ENCODE results near the gene GAP43. TPM values are rescaled to one million over a fixed set of nuclear protein-coding genes. Genes with fewer than 3 reads are reported as not detected.

Gene GAP43
- total and polyA plus RNA-seq, 2 of the 4 experiments (the other 2 are of a cell fraction): 0.36 to 0.51 TPM

- no peak; the same call in 1 of the 2 replicates for ATAC-seq (ENCODE audit: low read depth)
- Histone ChIP-seq H3K79me1 (ENCODE audit: low read depth in 1 of 2, low read length in 2 of 2) (no peaks in the 10 kb centered on the region), H4K91ac (ENCODE audit: insufficient read depth, low read depth, low read length) (no peak overlapping the region), H3K9me1 (ENCODE audit: insufficient read depth, low read length) (no peaks in the 10 kb centered on the region), H3K4me3 (ENCODE audit: insufficient read depth, low read depth, low read length) (no peak overlapping the region), H3K23ac (ENCODE audit: low read depth, low read length) (no peak overlapping the region), H3K9me3 (ENCODE audit: control insufficient read depth, insufficient read depth, low read length) (no peaks in the 10 kb centered on the region), H2AFZ (replicated peaks; ENCODE audit: low read length, poor library complexity) (no peak overlapping the region), H2BK120ac (ENCODE audit: low read depth, low read length) (no peak overlapping the region), H3K4me2 (ENCODE audit: low read depth, low read length) (no peak overlapping the region), H3K27ac (ENCODE audit: insufficient read depth, low read length) (no peak overlapping the region), H3K9ac (ENCODE audit: low read depth, low read length) (no peak overlapping the region), H2BK15ac (ENCODE audit: low read depth, low read length) (no peak overlapping the region), H3K18ac (ENCODE audit: low read depth, low read length) (no peak overlapping the region), H4K20me1 (ENCODE audit: insufficient read depth, low read length) (no peaks in the 10 kb centered on the region), H2BK20ac (ENCODE audit: low read depth, low read length) (no peak overlapping the region), H2AK9ac (replicated peaks; ENCODE audit: low read depth, low read length, poor library complexity) (no peak overlapping the region), H3K4ac (ENCODE audit: low read depth, low read length) (no peak overlapping the region), H3K4me1 (ENCODE audit: control insufficient read depth, insufficient read depth, low read length) (no peaks in the 10 kb centered on the region), H3K14ac (replicated peaks; ENCODE audit: low read depth, low read length) (no peak overlapping the region), H2BK5ac (ENCODE audit: low read depth, low read length, poor library complexity, severe bottlenecking) (no peak overlapping the region), H2AK5ac (ENCODE audit: low read depth, low read length) (no peak overlapping the region), H3K36me3 (ENCODE audit: control insufficient read depth, insufficient read depth, low read length) (no peaks in the 10 kb centered on the region), H3K27me3 (ENCODE audit: control insufficient read depth, insufficient read depth, low read length) (no peaks in the 10 kb centered on the region), H4K5ac (ENCODE audit: low read depth, low read length) (no peak overlapping the region), H4K8ac (ENCODE audit: low read depth in 2 of 2, low read length in 2 of 2) (no peak overlapping the region), H3K56ac (ENCODE audit: extremely low read depth, insufficient read depth, low read length) (no peak overlapping the region)
- intact Hi-C loops (cut with micrococcal nuclease) (no loop called here), in situ Hi-C loops (cut with MboI; ENCODE audit: low sequenced_read_pairs) (no loop called here), dilution Hi-C loops (cut with HindIII; ENCODE audit: low sequenced_read_pairs, unreplicated experiment) (no loop called here)
- no TSS peak for BruUV-seq (replicated peaks)
- no CpG with 5 or more reads among the region's 1 CpG for WGBS, 2 experiments (ENCODE audit: extremely low coverage in 2 of 2, insufficient read length in 1 of 2)
- DNase-seq: peak; percentile 36
- POLR2A ChIA-PET (ENCODE audit: unreplicated experiment): no interaction called here
- TF ChIP-seq USF2 (IDR thresholded peaks at IDR 0.05; ENCODE audit: low read depth, low read length) (no peak), FOS (IDR thresholded peaks at IDR 0.05; ENCODE audit: low read depth, low read length) (no peak), SMC3 (IDR thresholded peaks at IDR 0.05; ENCODE audit: low read depth, low read length) (no peak), BHLHE40 (IDR thresholded peaks at IDR 0.05; ENCODE audit: low read depth, low read length) (no peak), CEBPB (IDR thresholded peaks at IDR 0.05; ENCODE audit: low read depth, low read length) (no peak)
- CTCF ChIA-PET: interaction anchor here (0.5 kb wide), 1 partner anchor 13 kb away, joined by 3 read pairs; no protein-coding TSS in a partner anchor
Observed at GRCh38 chr3:115648559-115648958, 25.2 kb downstream of the GAP43 start.
